Measurements from ENCODE around the gene STK31. TPM values are rescaled to one million over a fixed set of nuclear protein-coding genes. Genes with fewer than 3 reads are reported as not detected.
"Not testable (repeated sequence)": the region's sequence is repeated elsewhere in the genome, so short reads cannot be mapped to it uniquely, and the experiment has no call there.

Gene STK31
- total RNA-seq, 1 experiment from 2014 or later: 38.9 TPM

DNA sequence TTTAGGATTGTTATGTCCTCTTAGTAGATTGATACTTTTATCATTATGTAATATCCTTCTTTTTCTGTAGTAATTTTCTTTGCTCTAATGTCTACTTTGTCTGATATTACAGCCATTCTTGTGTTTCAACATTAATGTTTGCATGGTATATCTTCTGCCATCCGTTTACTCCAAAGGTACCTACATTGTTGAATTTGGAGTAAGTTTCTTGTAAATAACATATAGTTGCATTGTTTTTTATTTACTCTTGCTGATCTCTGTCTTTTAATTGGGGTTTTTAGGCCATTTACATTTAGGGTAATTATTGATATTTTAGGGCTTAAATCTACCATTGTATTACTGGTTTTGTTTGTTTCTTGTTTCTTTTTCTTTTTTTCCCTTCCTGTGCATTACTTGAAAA, 100.1 kb downstream of the STK31 start:
- no TSS peak for BruUV-seq (replicated peaks)
- Histone ChIP-seq H3K27me3 (replicated peaks; ENCODE audit: control insufficient read depth, insufficient read depth, low read length) (no peaks in the 10 kb centered on the region), H3K4me3 (ENCODE audit: low read depth, low read length) (no peak overlapping the region), H3K4me1 (no peaks in the 10 kb centered on the region), H3K9me3 (peaks cover 15% of the 10 kb centered on the region; the same call in 1 of the 2 replicates), H3K36me3 (ENCODE audit: control insufficient read depth, insufficient read depth, low read length) (no peaks in the 10 kb centered on the region; the same call in 1 of the 2 replicates)
- Mint-ChIP-seq H3K27ac (ENCODE audit: unreplicated experiment) (no peak overlapping the region), H3K4me1 (ENCODE audit: low read depth, unreplicated experiment) (no peaks in the 10 kb centered on the region), H3K9me3 (ENCODE audit: unreplicated experiment) (peaks cover 17% of the 10 kb centered on the region), H3K36me3 (ENCODE audit: insufficient read depth, unreplicated experiment) (no peaks in the 10 kb centered on the region), H3K27me3 (ENCODE audit: insufficient read depth, unreplicated experiment) (no peaks in the 10 kb centered on the region), H3K4me3 (ENCODE audit: unreplicated experiment) (no peak overlapping the region)
- CTCF ChIA-PET: no interaction called here
- intact Hi-C loops (cut with micrococcal nuclease; ENCODE audit: unreplicated experiment): no loop called here
- POLR2A ChIA-PET: no interaction called here
- TF ChIP-seq, protein P1, sequence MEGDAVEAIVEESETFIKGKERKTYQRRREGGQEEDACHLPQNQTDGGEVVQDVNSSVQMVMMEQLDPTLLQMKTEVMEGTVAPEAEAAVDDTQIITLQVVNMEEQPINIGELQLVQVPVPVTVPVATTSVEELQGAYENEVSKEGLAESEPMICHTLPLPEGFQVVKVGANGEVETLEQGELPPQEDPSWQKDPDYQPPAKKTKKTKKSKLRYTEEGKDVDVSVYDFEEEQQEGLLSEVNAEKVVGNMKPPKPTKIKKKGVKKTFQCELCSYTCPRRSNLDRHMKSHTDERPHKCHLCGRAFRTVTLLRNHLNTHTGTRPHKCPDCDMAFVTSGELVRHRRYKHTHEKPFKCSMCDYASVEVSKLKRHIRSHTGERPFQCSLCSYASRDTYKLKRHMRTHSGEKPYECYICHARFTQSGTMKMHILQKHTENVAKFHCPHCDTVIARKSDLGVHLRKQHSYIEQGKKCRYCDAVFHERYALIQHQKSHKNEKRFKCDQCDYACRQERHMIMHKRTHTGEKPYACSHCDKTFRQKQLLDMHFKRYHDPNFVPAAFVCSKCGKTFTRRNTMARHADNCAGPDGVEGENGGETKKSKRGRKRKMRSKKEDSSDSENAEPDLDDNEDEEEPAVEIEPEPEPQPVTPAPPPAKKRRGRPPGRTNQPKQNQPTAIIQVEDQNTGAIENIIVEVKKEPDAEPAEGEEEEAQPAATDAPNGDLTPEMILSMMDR (IDR thresholded peaks at IDR 0.05; ENCODE audit: insufficient read depth in 1 of 2, low read depth in 1 of 2, low read length in 1 of 2, severe bottlenecking in 1 of 2, unreplicated experiment in 1 of 2): no peak
- no peak for DNase-seq

DNA sequence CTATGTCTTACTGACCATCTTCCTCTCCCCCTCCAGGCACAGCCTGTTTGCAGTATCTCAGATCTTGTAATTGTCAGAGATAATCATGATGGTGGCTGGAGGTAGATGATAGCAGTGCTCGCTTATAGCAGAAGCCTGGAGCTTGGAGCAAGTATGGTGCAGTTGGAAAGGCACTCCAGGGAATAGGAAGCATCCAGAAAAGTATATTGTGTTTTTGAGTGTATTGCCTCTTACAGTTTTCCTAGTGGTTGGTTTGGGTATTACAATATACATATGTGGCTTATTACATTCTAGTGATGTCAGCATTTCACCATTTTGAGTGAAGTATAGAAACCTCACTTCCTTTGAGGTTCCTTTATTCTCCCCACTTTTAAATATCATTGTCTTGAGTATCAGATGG, 101.5 kb downstream of the STK31 start:
- H3K4me3 ChIP-seq (ENCODE audit: low read depth, low read length): no peak overlapping the region
- CTCF ChIA-PET: interaction anchor here (0.6 kb wide), 1 partner anchor 383 kb away, joined by 3 read pairs; no protein-coding TSS in a partner anchor
- DNase-seq: no peak
- H3K27me3 ChIP-seq (replicated peaks; ENCODE audit: control insufficient read depth, insufficient read depth, low read length): no peaks in the 10 kb centered on the region
- POLR2A ChIA-PET: no interaction called here
- Mint-ChIP-seq H3K4me3 (ENCODE audit: unreplicated experiment) (no peak overlapping the region), H3K9me3 (ENCODE audit: unreplicated experiment) (peaks cover 17% of the 10 kb centered on the region), H3K36me3 (ENCODE audit: insufficient read depth, unreplicated experiment) (no peaks in the 10 kb centered on the region), H3K27ac (ENCODE audit: unreplicated experiment) (no peak overlapping the region), H3K27me3 (ENCODE audit: insufficient read depth, unreplicated experiment) (no peaks in the 10 kb centered on the region), H3K4me1 (ENCODE audit: low read depth, unreplicated experiment) (no peaks in the 10 kb centered on the region)
- H3K4me1 ChIP-seq: no peaks in the 10 kb centered on the region
- TF ChIP-seq, protein P1 (IDR thresholded peaks at IDR 0.05; ENCODE audit: insufficient read depth in 1 of 2, low read depth in 1 of 2, low read length in 1 of 2, severe bottlenecking in 1 of 2, unreplicated experiment in 1 of 2): peak; percentile 22 to 60
- no TSS peak for BruUV-seq (replicated peaks)
- H3K36me3 ChIP-seq (ENCODE audit: control insufficient read depth, insufficient read depth, low read length): no peaks in the 10 kb centered on the region; the same call in 1 of the 2 replicates
- intact Hi-C loops (cut with micrococcal nuclease; ENCODE audit: unreplicated experiment): no loop called here
- H3K9me3 ChIP-seq: peaks cover 15% of the 10 kb centered on the region; the same call in 1 of the 2 replicates

DNA sequence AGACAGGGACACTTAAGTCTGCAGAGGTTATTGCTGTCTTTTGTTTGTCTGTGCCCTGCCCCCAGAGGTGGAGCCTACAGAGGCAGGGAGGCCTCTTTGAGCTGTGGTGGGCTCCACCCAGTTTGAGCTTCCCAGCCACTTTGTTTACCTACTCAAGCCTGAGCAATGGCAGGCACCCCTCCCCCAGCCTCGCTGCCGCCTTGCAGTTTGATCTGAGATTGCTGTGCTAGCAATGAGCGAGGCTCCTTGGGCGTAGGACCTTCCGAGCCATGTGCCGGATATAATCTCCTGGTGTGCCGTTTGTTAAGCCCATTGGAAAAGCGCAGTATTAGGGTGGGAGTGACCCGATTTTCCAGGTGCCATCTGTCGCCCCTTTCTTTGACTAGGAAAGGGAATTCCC, 118.1 kb downstream of the STK31 start:
- H3K4me1 Mint-ChIP-seq (ENCODE audit: low read depth, unreplicated experiment); H3K36me3 ChIP-seq (ENCODE audit: control insufficient read depth, insufficient read depth, low read length); POLR2A ChIA-PET; H3K27me3 ChIP-seq (replicated peaks; ENCODE audit: control insufficient read depth, insufficient read depth, low read length); intact Hi-C loops (cut with micrococcal nuclease; ENCODE audit: unreplicated experiment); DNase-seq; H3K4me3 Mint-ChIP-seq (ENCODE audit: unreplicated experiment); H3K27ac Mint-ChIP-seq (ENCODE audit: unreplicated experiment); H3K4me3 ChIP-seq (ENCODE audit: low read depth, low read length); H3K27me3 Mint-ChIP-seq (ENCODE audit: insufficient read depth, unreplicated experiment); CTCF ChIA-PET; BruUV-seq (replicated peaks); H3K4me1 ChIP-seq; H3K36me3 Mint-ChIP-seq (ENCODE audit: insufficient read depth, unreplicated experiment): not testable (repeated sequence)
- peaks cover 42% of the 10 kb centered on the region for H3K9me3 Mint-ChIP-seq (ENCODE audit: unreplicated experiment)
- H3K9me3 ChIP-seq: peaks cover 11% of the 10 kb centered on the region; the same call in 1 of the 2 replicates

DNA sequence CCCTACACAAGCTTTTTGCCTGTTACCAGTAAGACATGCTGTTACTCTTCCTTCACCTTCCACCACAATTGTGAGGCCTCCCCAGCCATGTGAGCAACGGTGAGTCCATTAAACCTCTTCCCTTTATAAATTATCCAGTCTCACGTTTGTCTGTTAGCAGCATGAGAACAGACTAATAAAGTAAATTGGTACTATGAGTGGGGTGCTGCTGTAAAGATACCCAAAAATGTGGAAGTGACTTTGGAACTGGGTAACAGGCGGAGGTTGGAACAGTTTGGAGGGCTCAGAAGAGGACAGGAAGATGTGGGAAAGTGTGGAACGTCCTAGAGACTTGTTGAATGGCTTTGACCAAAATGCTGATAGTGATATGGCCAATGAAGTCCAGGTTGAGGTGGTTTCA, 122.7 kb downstream of the STK31 start:
- H3K4me3 ChIP-seq (ENCODE audit: low read depth, low read length); POLR2A ChIA-PET; BruUV-seq (replicated peaks); H3K27ac Mint-ChIP-seq (ENCODE audit: unreplicated experiment); H3K4me1 Mint-ChIP-seq (ENCODE audit: low read depth, unreplicated experiment); H3K36me3 Mint-ChIP-seq (ENCODE audit: insufficient read depth, unreplicated experiment); DNase-seq; H3K4me1 ChIP-seq; H3K36me3 ChIP-seq (ENCODE audit: control insufficient read depth, insufficient read depth, low read length); H3K27me3 ChIP-seq (replicated peaks; ENCODE audit: control insufficient read depth, insufficient read depth, low read length); H3K4me3 Mint-ChIP-seq (ENCODE audit: unreplicated experiment); H3K27me3 Mint-ChIP-seq (ENCODE audit: insufficient read depth, unreplicated experiment); CTCF ChIA-PET; intact Hi-C loops (cut with micrococcal nuclease; ENCODE audit: unreplicated experiment): not testable (repeated sequence)
- peaks cover 33% of the 10 kb centered on the region for H3K9me3 ChIP-seq
- H3K9me3 Mint-ChIP-seq (ENCODE audit: unreplicated experiment): peaks cover 62% of the 10 kb centered on the region
